HCT116 (cell line): Measurements from ENCODE around the gene VPS33B. TPM values are rescaled to one million over a fixed set of nuclear protein-coding genes. Genes with fewer than 3 reads are reported as not detected.

Experiments
- ATAC-seq: fragments of 200-7000 bp; cut with Tn5 transposase; 2 replicates; pipeline ENCODE4 v1.9.1; 2020; ENCODE audit warnings: mild to moderate bottlenecking, moderate library complexity
- BruUV-seq: library from RNA; stranded (reverse); fragments of 400-500 nt; replicated peaks from 2 replicates; lab custom pipeline; 2021; lab: Mats Ljungman, UMichigan
- CTCF ChIA-PET: fragments of 300-600 bp; sonication (Branson Sonifier 250); formaldehyde crosslinking; loops from one replicate; lab custom pipeline; 2021; ENCODE audit warnings: antibody characterized with exemption; lab: Charles Lee
- POLR2A ChIA-PET: fragments of 300-600, 350-600 bp; sonication (Branson Sonifier 250); formaldehyde crosslinking; loops from one replicate; lab custom pipeline; 2021; ENCODE audit warnings: antibody characterized with exemption; lab: Charles Lee
- RAD21 ChIA-PET, 2 experiments: fragments of 300-600 bp; sonication (Branson Sonifier 250); formaldehyde crosslinking; loops; one replicate each; lab custom pipeline; 2023; ENCODE audit warnings: low total read pairs in 2 of 2; ENCODE audit not compliant: uncharacterized antibody in 2 of 2, unreplicated experiment in 2 of 2, low non-redundant PET in 1 of 2; lab: Charles Lee
- DNase-seq: peaks from one replicate; pipeline ENCODE4 v3.0.0-alpha.2; 2010; ENCODE audit warnings: low read depth, low spot score
- H2AFZ ChIP-seq: fragments of 200-600 bp; shearing (Covaris generic), sonication (generic); 2 replicates; pipeline ENCODE4 v1.6.1; 2017; ENCODE audit warnings: low read depth, mixed run types, mixed read lengths, antibody characterized with exemption, low read length; ENCODE audit not compliant: poor library complexity, severe bottlenecking
- H3K27ac ChIP-seq: 2 replicates; pipeline ENCODE4 v1.5.1; 2012; ENCODE audit warnings: low read depth, low read length
- H3K27me3 ChIP-seq: fragments of 200-600 bp; sonication (generic); 2 replicates; pipeline ENCODE4 v1.6.1; 2016; ENCODE audit warnings: mixed run types, low read length, mixed read lengths; ENCODE audit not compliant: insufficient read depth
- H3K36me3 ChIP-seq, 2 experiments: fragments of 200-500 bp in 1 of 2; fragments of 200-600 bp in 1 of 2; sonication (Bioruptor generic) in 1 of 2; sonication (generic) in 1 of 2; 2 replicates each; pipeline versions ENCODE4 v1.5.1 to v1.6.1; 2014 to 2016; ENCODE audit warnings: low read length in 2 of 2, inconsistent platforms in 1 of 2, mixed read lengths in 1 of 2, mixed run types in 1 of 2; ENCODE audit not compliant: insufficient read depth in 2 of 2, control insufficient read depth in 1 of 2
- H3K4me1 ChIP-seq, 2 experiments: fragments of 200-600 bp in 1 of 2; sonication (generic) in 1 of 2; 2 replicates each; pipeline versions ENCODE4 v1.5.1 to v1.6.1; 2012 to 2017; ENCODE audit warnings: low read length in 2 of 2, inconsistent platforms in 1 of 2, mild to moderate bottlenecking in 1 of 2, mixed read lengths in 1 of 2, mixed run types in 1 of 2, moderate library complexity in 1 of 2; ENCODE audit not compliant: insufficient read depth in 2 of 2, control insufficient read depth in 1 of 2
- H3K4me2 ChIP-seq: fragments of 200-600 bp; sonication (generic); 2 replicates; pipeline ENCODE4 v1.6.1; 2017; ENCODE audit warnings: mixed run types, low read length, mixed read lengths
- H3K4me3 ChIP-seq, 2 experiments: fragments of 200-600 bp in 1 of 2; sonication (generic) in 1 of 2; replicated peaks in 1 of 2; 2 replicates each; pipeline ENCODE4 v1.5.1; 2011 to 2016; ENCODE audit warnings: low read length in 2 of 2, control low read depth in 1 of 2, low read depth in 1 of 2, mild to moderate bottlenecking in 1 of 2, mixed read lengths in 1 of 2, mixed run types in 1 of 2
- H3K79me2 ChIP-seq: fragments of 200-600 bp; sonication (generic); 2 replicates; pipeline ENCODE4 v1.6.1; 2017; ENCODE audit warnings: mild to moderate bottlenecking, mixed run types, low read length, moderate library complexity, mixed read lengths; ENCODE audit not compliant: insufficient read depth
- H3K9ac ChIP-seq: fragments of 200-600 bp; sonication (generic); 2 replicates; pipeline ENCODE4 v1.6.1; 2016; ENCODE audit warnings: low read length, mixed read lengths
- H3K9me2 ChIP-seq: fragments of 200-600 bp; sonication (generic), shearing (Covaris generic); 2 replicates; pipeline ENCODE4 v1.6.1; 2017; ENCODE audit warnings: mixed run types, mild to moderate bottlenecking, moderate library complexity; ENCODE audit not compliant: insufficient read depth
- H3K9me3 ChIP-seq, 2 experiments: fragments of 200-500 bp in 1 of 2; fragments of 200-600 bp in 1 of 2; sonication (Bioruptor generic) in 1 of 2; sonication (generic) in 1 of 2; 2 replicates each; pipeline ENCODE4 v1.6.1; 2014 to 2017; ENCODE audit warnings: low read length in 2 of 2, mixed read lengths in 2 of 2, inconsistent platforms in 1 of 2, low read depth in 1 of 2, mild to moderate bottlenecking in 1 of 2, mixed run types in 1 of 2, moderate library complexity in 1 of 2; ENCODE audit not compliant: control insufficient read depth in 1 of 2, insufficient read depth in 1 of 2
- H4K20me1 ChIP-seq: fragments of 200-600 bp; sonication (generic), shearing (Covaris generic); 2 replicates; pipeline ENCODE4 v1.6.1; 2017; ENCODE audit warnings: mixed run types, mild to moderate bottlenecking, moderate library complexity; ENCODE audit not compliant: insufficient read depth
- ATF3 ChIP-seq: IDR thresholded peaks from 2 replicates; pipeline ENCODE4 v1.6.1; 2012
- CBX3 ChIP-seq: IDR thresholded peaks from 2 replicates; pipeline ENCODE4 v1.6.1; 2012; ENCODE audit warnings: low read depth
- CEBPB ChIP-seq: IDR thresholded peaks from 2 replicates; pipeline ENCODE4 v1.6.1; 2012; ENCODE audit warnings: low read depth
- EGR1 ChIP-seq: IDR thresholded peaks from 2 replicates; pipeline ENCODE4 v1.6.1; 2012; ENCODE audit warnings: low read depth
- EZH2 ChIP-seq: fragments of 200-600 bp; sonication (generic); IDR thresholded peaks from 2 replicates; pipeline ENCODE4 v1.6.1; 2017; ENCODE audit warnings: antibody characterized with exemption, mixed run types
- EZH2phosphoT487 ChIP-seq: fragments of 200-600 bp; IDR thresholded peaks from 2 replicates; pipeline ENCODE4 v1.6.1; 2018; ENCODE audit warnings: antibody characterized with exemption, borderline replicate concordance
- FOSL1 ChIP-seq: IDR thresholded peaks from 2 replicates; pipeline ENCODE4 v1.6.1; 2012; ENCODE audit warnings: low read depth
- JUND ChIP-seq: IDR thresholded peaks from 2 replicates; pipeline ENCODE4 v1.6.1; 2012
- MAX ChIP-seq: IDR thresholded peaks from 2 replicates; pipeline ENCODE4 v1.6.1; 2012
- POLR2AphosphoS5 ChIP-seq: IDR thresholded peaks from 2 replicates; pipeline ENCODE4 v1.6.1; 2011; ENCODE audit warnings: mild to moderate bottlenecking, low read depth, low read length, moderate library complexity
- RAD21 ChIP-seq: IDR thresholded peaks from 2 replicates; pipeline ENCODE4 v1.6.1; 2012; ENCODE audit warnings: low read depth, mild to moderate bottlenecking
- SP1 ChIP-seq: IDR thresholded peaks from 2 replicates; pipeline ENCODE4 v1.6.1; 2012; ENCODE audit warnings: low read depth
- TCF7L2 ChIP-seq: IDR thresholded peaks from 2 replicates; pipeline ENCODE4 v1.7.0; 2011; ENCODE audit warnings: borderline replicate concordance, inconsistent platforms; ENCODE audit not compliant: insufficient read depth, insufficient read length; ENCODE audit errors: extremely low read depth
- YY1 ChIP-seq: IDR thresholded peaks from 2 replicates; pipeline ENCODE4 v1.6.1; 2011; ENCODE audit warnings: low read length, low read depth, moderate library complexity, mild to moderate bottlenecking; ENCODE audit not compliant: insufficient replicate concordance; ENCODE audit errors: extremely low read depth
- ZBTB33 ChIP-seq: IDR thresholded peaks from 2 replicates; pipeline ENCODE4 v1.6.1; 2011; ENCODE audit warnings: mild to moderate bottlenecking, low read length, moderate library complexity; ENCODE audit not compliant: insufficient replicate concordance; ENCODE audit errors: extremely low read depth
- ZFX ChIP-seq: fragments of 450-650 bp; IDR thresholded peaks from 2 replicates; pipeline ENCODE4 v1.6.1; 2017
- intact Hi-C: fragments of 100-400 bp; cut with micrococcal nuclease; formaldehyde crosslinking; loops from 2 replicates; pipeline ENCODE4 v1.10.0; 2022
- total RNA-seq: library from RNA; stranded (reverse); gene quantifications from one replicate; pipeline ENCODE4 v1.2.1, GENCODE V29; 2021; ENCODE audit not compliant: unreplicated experiment
- TF ChIP-seq, protein P1 (sequence below): IDR thresholded peaks from 2 replicates; pipeline ENCODE4 v1.6.1; 2012; ENCODE audit warnings: low read depth

The VPS33B gene
- total RNA-seq, 1 experiment from 2014 or later = 23.1 TPM

DNA sequence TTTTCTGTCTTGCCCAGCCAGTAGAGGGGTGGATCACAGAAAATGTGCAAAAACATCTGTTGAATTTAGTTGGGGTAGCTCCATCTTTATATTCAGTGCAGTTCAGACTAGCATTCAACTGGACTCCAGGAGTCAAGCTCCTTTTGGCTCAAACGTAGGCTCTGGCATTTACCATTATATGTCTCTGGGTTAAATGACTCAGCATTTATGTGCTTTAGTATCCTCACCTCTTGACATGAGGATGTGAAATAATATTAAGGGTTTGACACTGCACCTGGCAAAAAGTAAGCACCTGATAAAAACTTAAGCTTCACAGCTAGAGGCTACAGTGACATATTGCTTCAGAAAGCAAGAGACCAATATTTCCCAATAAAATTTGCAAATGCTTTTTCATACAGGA is 42.8 kb downstream of the VPS33B start:
- Histone ChIP-seq H3K4me1 (no peaks in the 10 kb centered on the region), H3K9me2 (no peaks in the 10 kb centered on the region), H2AFZ (no peak overlapping the region), H3K36me3 (peaks cover 66 to 87% of the 10 kb centered on the region in 2 experiments), H3K4me3 (no peak overlapping the region), H3K79me2 (peaks cover 51% of the 10 kb centered on the region), H3K4me2 (no peak overlapping the region), H3K27me3 (no peaks in the 10 kb centered on the region), H3K9me3 (no peaks in the 10 kb centered on the region), H3K9ac (no peak overlapping the region), H3K27ac (peak overlapping the region; percentile 28; the same call in 1 of the 2 replicates), H4K20me1 (no peaks in the 10 kb centered on the region)
- no peak for DNase-seq
- CTCF ChIA-PET = no interaction called here
- TF ChIP-seq, protein P1, sequence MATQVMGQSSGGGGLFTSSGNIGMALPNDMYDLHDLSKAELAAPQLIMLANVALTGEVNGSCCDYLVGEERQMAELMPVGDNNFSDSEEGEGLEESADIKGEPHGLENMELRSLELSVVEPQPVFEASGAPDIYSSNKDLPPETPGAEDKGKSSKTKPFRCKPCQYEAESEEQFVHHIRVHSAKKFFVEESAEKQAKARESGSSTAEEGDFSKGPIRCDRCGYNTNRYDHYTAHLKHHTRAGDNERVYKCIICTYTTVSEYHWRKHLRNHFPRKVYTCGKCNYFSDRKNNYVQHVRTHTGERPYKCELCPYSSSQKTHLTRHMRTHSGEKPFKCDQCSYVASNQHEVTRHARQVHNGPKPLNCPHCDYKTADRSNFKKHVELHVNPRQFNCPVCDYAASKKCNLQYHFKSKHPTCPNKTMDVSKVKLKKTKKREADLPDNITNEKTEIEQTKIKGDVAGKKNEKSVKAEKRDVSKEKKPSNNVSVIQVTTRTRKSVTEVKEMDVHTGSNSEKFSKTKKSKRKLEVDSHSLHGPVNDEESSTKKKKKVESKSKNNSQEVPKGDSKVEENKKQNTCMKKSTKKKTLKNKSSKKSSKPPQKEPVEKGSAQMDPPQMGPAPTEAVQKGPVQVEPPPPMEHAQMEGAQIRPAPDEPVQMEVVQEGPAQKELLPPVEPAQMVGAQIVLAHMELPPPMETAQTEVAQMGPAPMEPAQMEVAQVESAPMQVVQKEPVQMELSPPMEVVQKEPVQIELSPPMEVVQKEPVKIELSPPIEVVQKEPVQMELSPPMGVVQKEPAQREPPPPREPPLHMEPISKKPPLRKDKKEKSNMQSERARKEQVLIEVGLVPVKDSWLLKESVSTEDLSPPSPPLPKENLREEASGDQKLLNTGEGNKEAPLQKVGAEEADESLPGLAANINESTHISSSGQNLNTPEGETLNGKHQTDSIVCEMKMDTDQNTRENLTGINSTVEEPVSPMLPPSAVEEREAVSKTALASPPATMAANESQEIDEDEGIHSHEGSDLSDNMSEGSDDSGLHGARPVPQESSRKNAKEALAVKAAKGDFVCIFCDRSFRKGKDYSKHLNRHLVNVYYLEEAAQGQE = no peak
- TF ChIP-seq JUND = no peak
- TF ChIP-seq CBX3 = no peak
- no TSS peak for BruUV-seq
- RAD21 ChIA-PET = no interaction called here
- POLR2A ChIA-PET = no interaction called here
- no peak for ATAC-seq
- intact Hi-C loops = no loop called here

GRCh38 chr15:90974216-90974615 is 48.2 kb downstream of the VPS33B start:
- Histone ChIP-seq H4K20me1 (no peaks in the 10 kb centered on the region), H3K4me3 (no peak overlapping the region), H2AFZ (no peak overlapping the region), H3K27ac (no peak overlapping the region), H3K9me3 (no peaks in the 10 kb centered on the region), H3K79me2 (peaks cover 11% of the 10 kb centered on the region; the same call in 1 of the 2 replicates), H3K4me2 (no peak overlapping the region), H3K9me2 (no peaks in the 10 kb centered on the region), H3K4me1 (no peaks in the 10 kb centered on the region), H3K36me3 (peaks cover 61 to 64% of the 10 kb centered on the region in 2 experiments; a peak in 3 of 4 replicates), H3K9ac (no peak overlapping the region), H3K27me3 (no peaks in the 10 kb centered on the region)
- CTCF ChIA-PET = no interaction called here
- ATAC-seq = no peak
- DNase-seq = no peak
- RAD21 ChIA-PET = no interaction called here
- no TSS peak for BruUV-seq
- intact Hi-C loops = no loop called here
- POLR2A ChIA-PET = no interaction called here
- TF ChIP-seq CEBPB (no peak), EZH2phosphoT487 (no peak), YY1 (no peak), ATF3 (no peak), EZH2 (no peak), EGR1 (no peak), ZFX (no peak), MAX (no peak), ZBTB33 (no peak), FOSL1 (no peak), RAD21 (no peak), SP1 (no peak), POLR2AphosphoS5 (no peak), TCF7L2 (no peak)
